Astrocyte (in vitro differentiated cells and primary cell): ENCODE measurements around the gene GABBR2. TPM values are rescaled to one million over a fixed set of nuclear protein-coding genes. Genes with fewer than 3 reads are reported as not detected.

ENCODE experiments used
- DNase-seq: peaks from one replicate; pipeline ENCODE4 v3.0.0-alpha.2; 2010; ENCODE audit warnings: low read depth
- FAIRE-seq: peaks from 2 replicates; lab custom pipeline; 2011; peaks lifted over from hg19 to GRCh38; lab: Jason Lieb, UNC
- H2AFZ ChIP-seq: 2 replicates; pipeline ENCODE4 v1.6.0; 2012; ENCODE audit warnings: low read depth, low read length, inconsistent platforms
- H3K27ac ChIP-seq: 2 replicates; pipeline ENCODE4 v1.5.1; 2011; ENCODE audit warnings: low read depth, low read length, inconsistent platforms
- H3K27me3 ChIP-seq: 2 replicates; pipeline ENCODE4 v1.6.0; 2011; ENCODE audit warnings: low read length, inconsistent platforms; ENCODE audit not compliant: insufficient read depth
- H3K36me3 ChIP-seq: 2 replicates; pipeline ENCODE4 v1.5.1; 2011; ENCODE audit warnings: low read length, inconsistent platforms; ENCODE audit not compliant: insufficient read depth
- H3K4me1 ChIP-seq: 2 replicates; pipeline ENCODE4 v1.5.1; 2011; ENCODE audit warnings: low read length, inconsistent platforms; ENCODE audit not compliant: insufficient read depth
- H3K4me2 ChIP-seq: 2 replicates; pipeline ENCODE4 v1.6.0; 2012; ENCODE audit warnings: low read length, inconsistent platforms
- H3K4me3 ChIP-seq: 2 replicates; pipeline ENCODE4 v1.5.1; 2011; ENCODE audit warnings: low read depth, mild to moderate bottlenecking, low read length, inconsistent platforms; ENCODE audit not compliant: insufficient read depth
- H3K79me2 ChIP-seq: 2 replicates; pipeline ENCODE4 v1.6.0; 2012; ENCODE audit warnings: mild to moderate bottlenecking, low read length, inconsistent platforms; ENCODE audit not compliant: insufficient read depth
- H3K9ac ChIP-seq: 2 replicates; pipeline ENCODE4 v1.6.0; 2012; ENCODE audit warnings: mild to moderate bottlenecking, low read length, inconsistent platforms
- H3K9me3 ChIP-seq: 2 replicates; pipeline ENCODE4 v1.5.1; 2012; ENCODE audit warnings: low read depth, mild to moderate bottlenecking, low read length, inconsistent platforms; ENCODE audit not compliant: insufficient read depth
- H4K20me1 ChIP-seq: 2 replicates; pipeline ENCODE4 v1.6.0; 2012; ENCODE audit warnings: low read length, inconsistent platforms; ENCODE audit not compliant: insufficient read depth
- H3K27ac Mint-ChIP-seq: one replicate; pipeline ENCODE4 v1.8.0; 2021; ENCODE audit warnings: mild to moderate bottlenecking, mixed read lengths; ENCODE audit not compliant: unreplicated experiment
- H3K27me3 Mint-ChIP-seq: one replicate; pipeline ENCODE4 v1.8.0; 2021; ENCODE audit warnings: low read depth, mixed read lengths; ENCODE audit not compliant: unreplicated experiment
- H3K36me3 Mint-ChIP-seq: one replicate; pipeline ENCODE4 v1.8.0; 2021; ENCODE audit warnings: low read depth, mixed read lengths; ENCODE audit not compliant: unreplicated experiment
- H3K4me1 Mint-ChIP-seq: one replicate; pipeline ENCODE4 v1.8.0; 2021; ENCODE audit warnings: low read depth, mixed read lengths; ENCODE audit not compliant: unreplicated experiment
- H3K4me3 Mint-ChIP-seq: one replicate; pipeline ENCODE4 v1.8.0; 2021; ENCODE audit warnings: mild to moderate bottlenecking, moderate library complexity, mixed read lengths; ENCODE audit not compliant: unreplicated experiment
- H3K9me3 Mint-ChIP-seq: one replicate; pipeline ENCODE4 v1.8.0; 2021; ENCODE audit warnings: mild to moderate bottlenecking, mixed read lengths; ENCODE audit not compliant: unreplicated experiment
- CTCF ChIP-seq: IDR thresholded peaks from 2 replicates; pipeline ENCODE4 v1.5.1; 2011; ENCODE audit warnings: low read depth, mild to moderate bottlenecking, inconsistent platforms, low read length, moderate library complexity; ENCODE audit not compliant: insufficient read depth
- EZH2 ChIP-seq: IDR thresholded peaks from 2 replicates; pipeline ENCODE4 v1.6.1; 2012; ENCODE audit warnings: mild to moderate bottlenecking, low read length, inconsistent platforms; ENCODE audit not compliant: insufficient read depth
- total RNA-seq: library from RNA; stranded (reverse); gene quantifications from 2 replicates; pipeline ENCODE4 v1.2.1, GENCODE V29; 2021

GABBR2 gene
- total RNA-seq, 1 donor from 2014 or later, result 2.0 TPM

GRCh38 chr9:98302150-98302549 is 406.6 kb downstream of the GABBR2 start:
- Histone ChIP-seq H4K20me1 (no peaks in the 10 kb centered on the region), H2AFZ (no peak overlapping the region), H3K9me3 (no peaks in the 10 kb centered on the region), H3K79me2 (no peaks in the 10 kb centered on the region), H3K4me1 (no peaks in the 10 kb centered on the region), H3K27ac (no peak overlapping the region), H3K36me3 (no peaks in the 10 kb centered on the region), H3K9ac (no peak overlapping the region), H3K4me3 (no peak overlapping the region), H3K27me3 (no peaks in the 10 kb centered on the region), H3K4me2 (no peak overlapping the region)
- FAIRE-seq, result no peak
- no peak overlapping the region for H3K27ac Mint-ChIP-seq
- no peaks in the 10 kb centered on the region for H3K4me1 Mint-ChIP-seq
- TF ChIP-seq CTCF (no peak), EZH2 (no peak)
- H3K36me3 Mint-ChIP-seq, result peaks cover 3% of the 10 kb centered on the region
- no peak for DNase-seq
- peaks cover 1% of the 10 kb centered on the region for H3K9me3 Mint-ChIP-seq
- H3K27me3 Mint-ChIP-seq, result peaks cover 18% of the 10 kb centered on the region
- H3K4me3 Mint-ChIP-seq, result no peak overlapping the region

GRCh38 chr9:98300611-98301010 is 408.1 kb downstream of the GABBR2 start:
- H3K4me1 ChIP-seq, result no peaks in the 10 kb centered on the region
- Mint-ChIP-seq H3K27me3 (peaks cover 21% of the 10 kb centered on the region), H3K4me1 (no peaks in the 10 kb centered on the region), H3K9me3 (no peaks in the 10 kb centered on the region), H3K36me3 (no peaks in the 10 kb centered on the region), H3K27ac (no peak overlapping the region), H3K4me3 (no peak overlapping the region)
- H3K27ac ChIP-seq, result no peak overlapping the region
- no peaks in the 10 kb centered on the region for H3K27me3 ChIP-seq
- H3K9me3 ChIP-seq, result no peaks in the 10 kb centered on the region
- no peak overlapping the region for H2AFZ ChIP-seq
- H3K9ac ChIP-seq, result no peak overlapping the region
- DNase-seq, result no peak
- H4K20me1 ChIP-seq, result no peaks in the 10 kb centered on the region
- no peak overlapping the region for H3K4me3 ChIP-seq
- TF ChIP-seq EZH2, result no peak
- no peak for TF ChIP-seq CTCF
- H3K36me3 ChIP-seq, result no peaks in the 10 kb centered on the region
- no peak overlapping the region for H3K4me2 ChIP-seq
- no peaks in the 10 kb centered on the region for H3K79me2 ChIP-seq
- no peak for FAIRE-seq

GRCh38 chr9:98298476-98298875 is 410.3 kb downstream of the GABBR2 start:
- Histone ChIP-seq H3K36me3 (no peaks in the 10 kb centered on the region), H3K27me3 (no peaks in the 10 kb centered on the region), H3K27ac (no peak overlapping the region), H3K4me3 (no peak overlapping the region), H2AFZ (no peak overlapping the region), H3K79me2 (no peaks in the 10 kb centered on the region), H3K9ac (no peak overlapping the region), H4K20me1 (no peaks in the 10 kb centered on the region), H3K4me2 (no peak overlapping the region), H3K4me1 (no peaks in the 10 kb centered on the region), H3K9me3 (no peaks in the 10 kb centered on the region)
- TF ChIP-seq CTCF (no peak), EZH2 (no peak)
- FAIRE-seq (no peak), DNase-seq (no peak)
- no peak overlapping the region for H3K27ac Mint-ChIP-seq
- H3K27me3 Mint-ChIP-seq, result peaks cover 27% of the 10 kb centered on the region
- H3K4me3 Mint-ChIP-seq, result no peak overlapping the region
- H3K9me3 Mint-ChIP-seq, result no peaks in the 10 kb centered on the region
- H3K4me1 Mint-ChIP-seq, result no peaks in the 10 kb centered on the region
- H3K36me3 Mint-ChIP-seq, result no peaks in the 10 kb centered on the region
